HG02610 (cell line): Measurements from ENCODE around the gene PI4KA.

Source experiments
- ATAC-seq: cut with Tn5 transposase; IDR thresholded peaks from one replicate; pipeline ENCODE4 v1.9.1; 2021; ENCODE audit warnings: mild to moderate bottlenecking, moderate library complexity; ENCODE audit not compliant: unreplicated experiment

PI4KA gene

GRCh38 chr22:20819471-20819870 lies 39.1 kb downstream of the PI4KA start:
- no peak for ATAC-seq

- no peak for ATAC-seq
Measured at GRCh38 chr22:20818471-20818870, 40.1 kb downstream of the PI4KA start.

GRCh38 chr22:20816559-20816958 lies 42.1 kb downstream of the PI4KA start:
- ATAC-seq, result no peak

GRCh38 chr22:20815477-20816050 lies 43.0 kb downstream of the PI4KA start:
- no peak for ATAC-seq

GRCh38 chr22:20814221-20814808 lies 44.3 kb downstream of the PI4KA start:
- ATAC-seq, result no peak

- no peak for ATAC-seq
Measured at GRCh38 chr22:20813056-20813455, 45.6 kb downstream of the PI4KA start.

- no peak for ATAC-seq
Measured at GRCh38 chr22:20811971-20812660, 46.5 kb downstream of the PI4KA start.

GRCh38 chr22:20811171-20811570 lies 47.4 kb downstream of the PI4KA start:
- no peak for ATAC-seq

GRCh38 chr22:20810645-20811044 lies 48.0 kb downstream of the PI4KA start:
- ATAC-seq, result no peak

- no peak for ATAC-seq
Measured at GRCh38 chr22:20809538-20810185, 48.9 kb downstream of the PI4KA start.

GRCh38 chr22:20808844-20809243 lies 49.8 kb downstream of the PI4KA start:
- ATAC-seq, result no peak

- ATAC-seq, result no peak
Measured at GRCh38 chr22:20807315-20807752, 51.3 kb downstream of the PI4KA start.

- ATAC-seq, result no peak
Measured at GRCh38 chr22:20805972-20806471, 52.6 kb downstream of the PI4KA start.

- ATAC-seq, result no peak
Measured at GRCh38 chr22:20804650-20805049, 54.0 kb downstream of the PI4KA start.

- no peak for ATAC-seq
Measured at GRCh38 chr22:20803696-20804324, 54.8 kb downstream of the PI4KA start.

- no peak for ATAC-seq
Measured at GRCh38 chr22:20802922-20803553, 55.6 kb downstream of the PI4KA start.

GRCh38 chr22:20802452-20802851 lies 56.2 kb downstream of the PI4KA start:
- no peak for ATAC-seq

- ATAC-seq, result no peak
Measured at GRCh38 chr22:20799449-20799848, 59.2 kb downstream of the PI4KA start.

- no peak for ATAC-seq
Measured at GRCh38 chr22:20798974-20799373, 59.6 kb downstream of the PI4KA start.

GRCh38 chr22:20798218-20798617 lies 60.4 kb downstream of the PI4KA start:
- no peak for ATAC-seq

- ATAC-seq, result no peak
Measured at GRCh38 chr22:20796731-20797130, 61.9 kb downstream of the PI4KA start.
